Loucy (cell line): Measurements from ENCODE around the gene DZIP1L.

Experiments used
- CTCF ChIP-seq: fragments of 200-600 bp; sonication (generic); conservative IDR thresholded peaks from 2 replicates; pipeline ENCODE4 v1.5.1; 2014; ENCODE audit warnings: mild to moderate bottlenecking, antibody characterized with exemption, low read length
- EZH2phosphoT487 ChIP-seq: fragments of 200-600 bp; IDR thresholded peaks from 2 replicates; pipeline ENCODE4 v1.6.1; 2018; ENCODE audit warnings: antibody characterized with exemption, mild to moderate bottlenecking, moderate library complexity, borderline replicate concordance

- TF ChIP-seq EZH2phosphoT487 (no peak), CTCF (no peak)
These were observed 49.0 kb downstream of the DZIP1L start for GRCh38 chr3:138066383-138066782.
